Pancreas (tissue), 10 donors: ENCODE measurements around the gene ART3. TPM values are rescaled to one million over a fixed set of nuclear protein-coding genes. Genes with fewer than 3 reads are reported as not detected.
"Not testable (repeated sequence)": the region's sequence is repeated elsewhere in the genome, so short reads cannot be mapped to it uniquely, and the experiment has no call there.

ENCODE experiments used
- ATAC-seq, 4 donors: fragments of 200-7000 bp; cut with Tn5 transposase; one replicate each; pipeline versions ENCODE4 v1.8.0 to v1.9.1; 2020; ENCODE audit warnings: mild to moderate bottlenecking in 4 of 4, moderate library complexity in 4 of 4
- DNase-seq, 6 donors: peaks; one replicate each; pipeline ENCODE4 v3.0.0-alpha.2; 2020
- FAIRE-seq: peaks from 2 replicates; lab custom pipeline; 2012; peaks lifted over from hg19 to GRCh38; lab: Jason Lieb, UNC
- H3K27ac ChIP-seq, 4 donors: fragments of 200-600 bp; sonication (generic); 1 replicate in 3 of 4; 2 replicates in 1 of 4; pipeline versions ENCODE4 v1.5.0 to v1.8.0; 2020
- H3K27me3 ChIP-seq, 4 donors: fragments of 200-600 bp; one replicate each; pipeline ENCODE4 v1.8.0; 2021
- H3K36me3 ChIP-seq, 3 donors: fragments of 200-600 bp; sonication (generic) in 1 of 3; one replicate each; pipeline versions ENCODE4 v1.5.0 to v1.8.0; 2020 to 2021
- H3K4me1 ChIP-seq, 3 donors: fragments of 200-600 bp; one replicate each; pipeline ENCODE4 v1.8.0; 2021
- H3K4me3 ChIP-seq, 4 donors: fragments of 200-600 bp; sonication (generic) in 2 of 4; one replicate each; pipeline versions ENCODE4 v1.5.0 to v1.8.0; 2020 to 2021
- H3K9me3 ChIP-seq, 4 donors: fragments of 200-600 bp; one replicate each; pipeline ENCODE4 v1.8.0; 2021
- WGBS, 2 donors: extraction: QIAGEN DNeasy Blood & Tissue Kit; methylation state at CpG; one replicate each; pipeline ENCODE4 v1.1.7; 2013; 5-methylcytosine and 5-hydroxymethylcytosine counted together
- intact Hi-C, 3 donors: fragments of 100-400 bp; cut with DNase I; formaldehyde crosslinking; loops; one replicate each; pipeline versions ENCODE4 v1.11.1 to v1.14.2; 2022
- polyA plus RNA-seq, 2 donors: library from polyadenylated mRNA; stranded (reverse); fragments of 200-250 nt; gene quantifications; one replicate each; pipeline ENCODE4 v1.2.3, GENCODE V29; 2013
- total RNA-seq, 6 donors: library from RNA; stranded (reverse); fragmentation: NEBNext Ultra II Directional in 4 of 6; extraction: Animal tissue kit (Norgen Biotek cat#: 25700) in 4 of 6; gene quantifications; one replicate each; pipeline versions ENCODE4 v1.2.1 to v1.2.4, GENCODE V29; 2021 to 2023
- TF ChIP-seq, protein P1 (sequence below), 4 donors: fragments of 200-600 bp; sonication (generic) in 3 of 4; IDR thresholded peaks; one replicate each; pipeline versions ENCODE4 v1.5.0 to v1.8.0; 2021; ENCODE audit warnings: antibody characterized with exemption in 4 of 4
- donor health status: healthy with polysubstance abuse.
- donor health status: DM: no; HTN: no; CAD: no; lungs with moderate emphysema.
- donor health status: DM: no; HTN: no; CAD: no.
- donor health status: control.
- donor health status: control.
- donor health status: Bipolar disorder and iron deficiency.
- donor health status: DM: yes; HTN: yes; CAD: no.
- donor health status: DM: no; HTN: no; CAD: no.
- donor health status: DM: no; HTN: no; CAD: no.
- donor health status: DM: yes; HTN: yes; CAD: no.

ART3 gene
- total and polyA plus RNA-seq, 8 donors: 0.32 to 14.4 (median 4.9) TPM

DNA sequence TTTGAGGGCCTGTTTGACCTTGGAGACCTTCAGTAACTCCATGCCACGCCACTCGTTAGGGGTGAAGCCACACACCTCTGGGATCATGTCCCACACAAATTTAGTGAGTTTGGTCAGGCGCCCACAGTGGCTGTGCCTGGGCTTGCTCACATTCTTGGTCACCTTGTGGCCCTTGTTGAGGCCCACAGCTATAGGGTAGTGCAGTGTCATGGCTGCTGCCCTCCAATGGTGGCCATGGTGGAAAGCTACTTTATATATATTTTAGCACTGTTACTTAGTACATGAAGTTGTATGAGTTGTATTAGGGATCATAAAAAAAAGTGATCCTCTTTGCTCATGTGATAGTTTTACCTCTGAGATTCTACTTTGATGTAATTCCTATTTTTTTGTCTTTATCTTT is 37.7 kb upstream of the ART3 start:
- FAIRE-seq: no peak

DNA sequence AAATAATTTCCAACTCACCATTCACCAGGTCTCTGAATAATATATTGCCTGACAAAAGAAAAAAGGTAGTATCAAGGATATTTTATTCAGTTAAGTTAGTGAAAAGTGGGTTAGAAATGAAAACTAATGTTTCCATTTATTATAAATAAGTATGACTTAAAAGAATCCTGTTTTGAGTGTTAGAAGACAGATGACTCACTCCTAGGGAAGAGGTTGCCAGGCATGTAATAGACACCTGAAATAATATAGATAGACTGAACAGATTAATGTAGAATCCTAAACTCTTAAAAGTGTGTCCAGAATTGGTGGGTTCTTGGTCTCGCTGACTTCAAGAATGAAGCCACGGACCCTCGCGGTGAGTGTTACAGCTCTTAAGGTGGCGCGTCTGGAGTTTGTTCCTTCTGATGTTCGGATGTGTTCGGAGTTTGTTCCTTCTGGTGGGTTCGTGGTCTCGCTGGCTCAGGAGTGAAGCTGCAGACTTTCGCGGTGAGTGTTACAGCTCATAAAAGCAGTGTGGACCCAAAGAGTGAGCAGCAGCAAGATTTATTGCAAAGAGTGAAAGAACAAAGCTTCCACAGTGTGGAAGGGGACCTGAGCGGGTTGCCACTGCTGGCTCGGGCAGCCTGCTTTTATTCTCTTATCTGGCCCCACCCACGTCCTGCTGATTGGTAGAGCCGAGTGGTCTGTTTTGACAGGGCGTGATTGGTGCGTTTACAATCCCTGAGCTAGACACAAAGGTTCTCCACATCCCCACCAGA is 32.1 kb upstream of the ART3 start:
- H3K27me3 ChIP-seq, H3K9me3 ChIP-seq, H3K4me1 ChIP-seq, FAIRE-seq, H3K4me3 ChIP-seq, ATAC-seq, H3K36me3 ChIP-seq, H3K27ac ChIP-seq, intact Hi-C loops, DNase-seq: not testable (repeated sequence)
- 87 to 89% methylated on average over 16 of the region's 18 CpGs for WGBS, 2 donors

More for the DNA sequence above, 37.7 kb upstream of the ART3 start:
- no peaks in the 10 kb centered on the region for H3K36me3 ChIP-seq
- ATAC-seq: peak in 1 of 4 donors; percentile 8
- TF ChIP-seq, protein P1, sequence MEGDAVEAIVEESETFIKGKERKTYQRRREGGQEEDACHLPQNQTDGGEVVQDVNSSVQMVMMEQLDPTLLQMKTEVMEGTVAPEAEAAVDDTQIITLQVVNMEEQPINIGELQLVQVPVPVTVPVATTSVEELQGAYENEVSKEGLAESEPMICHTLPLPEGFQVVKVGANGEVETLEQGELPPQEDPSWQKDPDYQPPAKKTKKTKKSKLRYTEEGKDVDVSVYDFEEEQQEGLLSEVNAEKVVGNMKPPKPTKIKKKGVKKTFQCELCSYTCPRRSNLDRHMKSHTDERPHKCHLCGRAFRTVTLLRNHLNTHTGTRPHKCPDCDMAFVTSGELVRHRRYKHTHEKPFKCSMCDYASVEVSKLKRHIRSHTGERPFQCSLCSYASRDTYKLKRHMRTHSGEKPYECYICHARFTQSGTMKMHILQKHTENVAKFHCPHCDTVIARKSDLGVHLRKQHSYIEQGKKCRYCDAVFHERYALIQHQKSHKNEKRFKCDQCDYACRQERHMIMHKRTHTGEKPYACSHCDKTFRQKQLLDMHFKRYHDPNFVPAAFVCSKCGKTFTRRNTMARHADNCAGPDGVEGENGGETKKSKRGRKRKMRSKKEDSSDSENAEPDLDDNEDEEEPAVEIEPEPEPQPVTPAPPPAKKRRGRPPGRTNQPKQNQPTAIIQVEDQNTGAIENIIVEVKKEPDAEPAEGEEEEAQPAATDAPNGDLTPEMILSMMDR (IDR thresholded peaks at IDR 0.05): no peak
- no peak overlapping the region for H3K4me3 ChIP-seq
- DNase-seq: no peak
- H3K27ac ChIP-seq: peak overlapping the region in 2 of 4 donors; percentile 46 to 55
- no peaks in the 10 kb centered on the region for H3K27me3 ChIP-seq
- WGBS, 2 donors: 70% methylated on average over 3 of the region's 3 CpGs
- H3K9me3 ChIP-seq: no peaks in the 10 kb centered on the region
- intact Hi-C loops: no loop called here
- peaks cover 5 to 15% (median 14%) of the 10 kb centered on the region in 3 donors for H3K4me1 ChIP-seq

DNA sequence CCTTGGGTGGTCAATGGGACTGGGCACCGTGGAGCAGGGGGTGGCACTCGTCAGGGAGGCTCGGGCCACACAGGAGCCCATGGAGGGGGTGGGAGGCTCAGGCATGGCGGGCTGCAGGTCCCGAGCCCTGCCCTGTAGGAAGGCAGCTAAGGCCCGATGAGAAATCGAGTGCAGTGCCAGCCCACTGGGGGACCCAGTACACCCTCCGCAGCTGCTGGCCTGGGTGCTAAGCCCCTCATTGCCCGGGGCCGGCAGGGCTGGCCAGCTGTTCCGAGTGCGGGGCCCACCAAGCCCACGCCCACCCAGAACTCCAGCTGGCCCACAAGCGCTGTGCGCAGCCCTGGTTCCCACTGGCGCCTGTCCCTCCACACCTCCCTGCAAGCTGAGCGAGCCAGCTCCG is 31.2 kb upstream of the ART3 start:
- FAIRE-seq, H3K9me3 ChIP-seq, H3K27me3 ChIP-seq, intact Hi-C loops, H3K36me3 ChIP-seq, H3K4me3 ChIP-seq, H3K27ac ChIP-seq, ATAC-seq, H3K4me1 ChIP-seq: not testable (repeated sequence)
- 95 to 99% methylated on average over 13 to 18 of the region's 18 CpGs for WGBS, 2 donors
- peak in 1 of 6 donors; percentile 46 for DNase-seq

DNA sequence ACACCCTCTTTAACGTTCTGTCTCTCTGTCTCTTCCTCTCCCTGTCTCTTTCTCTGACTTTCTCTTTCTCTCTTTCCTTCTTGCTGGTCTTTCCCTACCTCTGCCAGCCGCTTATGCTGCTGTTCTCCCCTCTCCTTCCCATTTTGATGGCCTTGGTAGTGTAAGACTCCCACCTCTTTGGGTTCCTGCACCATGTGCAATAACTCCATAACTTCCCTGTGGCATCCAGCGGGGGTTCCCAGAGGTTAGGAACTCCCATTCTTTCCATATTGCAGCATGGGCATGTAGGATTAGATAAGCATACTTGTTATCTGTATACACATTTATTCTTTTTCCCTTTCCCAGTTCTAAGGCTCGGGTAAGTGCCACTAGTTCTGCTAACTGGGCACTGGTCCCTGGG is 29.8 kb upstream of the ART3 start:
- intact Hi-C loops, H3K9me3 ChIP-seq, H3K4me1 ChIP-seq, H3K27ac ChIP-seq, H3K4me3 ChIP-seq, H3K27me3 ChIP-seq, H3K36me3 ChIP-seq, FAIRE-seq, DNase-seq, ATAC-seq: not testable (repeated sequence)
- WGBS, 2 donors: 72 to 79% methylated on average over 4 of the region's 4 CpGs

DNA sequence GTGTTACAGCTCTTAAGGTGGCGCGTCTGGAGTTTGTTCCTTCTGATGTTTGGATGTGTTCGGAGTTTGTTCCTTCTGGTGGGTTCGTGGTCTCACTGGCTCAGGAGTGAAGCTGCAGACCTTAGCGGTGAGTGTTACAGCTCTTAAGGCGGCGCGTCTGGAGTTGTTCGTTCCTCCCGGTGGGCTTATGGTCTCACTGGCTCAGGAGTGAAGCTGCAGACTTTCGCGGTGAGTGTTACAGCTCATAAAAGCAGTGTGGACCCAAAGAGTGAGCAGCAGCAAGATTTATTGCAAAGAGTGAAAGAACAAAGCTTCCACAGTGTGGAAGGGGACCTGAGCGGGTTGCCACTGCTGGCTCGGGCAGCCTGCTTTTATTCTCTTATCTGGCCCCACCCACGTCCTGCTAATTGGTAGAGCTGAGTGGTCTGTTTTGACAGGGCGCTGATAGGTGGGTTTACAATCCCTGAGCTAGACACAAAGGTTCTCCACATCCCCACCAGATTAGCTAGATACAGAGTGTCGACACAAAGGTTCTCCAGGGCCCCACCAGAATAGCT is 24.6 kb upstream of the ART3 start:
- H3K9me3 ChIP-seq, H3K36me3 ChIP-seq, H3K27ac ChIP-seq, ATAC-seq, H3K27me3 ChIP-seq, H3K4me3 ChIP-seq, H3K4me1 ChIP-seq, DNase-seq, FAIRE-seq, intact Hi-C loops: not testable (repeated sequence)
- WGBS, 2 donors: 90% methylated on average over 15 of the region's 17 CpGs

DNA sequence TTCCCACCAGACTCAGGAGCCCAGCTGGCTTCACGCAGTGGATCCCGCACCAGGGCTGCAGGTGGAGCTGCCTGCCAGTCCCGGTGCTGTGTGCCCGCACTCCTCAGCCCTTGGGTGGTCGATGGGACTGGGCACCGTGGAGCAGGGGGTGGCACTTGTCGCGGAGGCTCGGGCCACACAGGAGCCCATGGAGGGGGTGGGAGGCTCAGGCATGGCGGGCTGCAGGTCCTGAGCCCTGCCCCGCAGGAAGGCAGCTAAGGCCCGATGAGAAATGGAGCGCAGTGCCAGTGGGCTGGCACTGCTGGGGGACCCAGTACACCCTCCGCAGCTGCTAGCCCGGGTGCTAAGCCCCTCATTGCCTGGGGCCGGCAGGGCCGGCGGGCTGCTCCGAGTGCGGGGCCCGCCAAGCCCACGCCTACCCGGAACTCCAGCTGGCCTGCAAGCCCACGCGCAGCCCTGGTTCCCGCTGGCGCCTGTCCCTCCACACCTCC is 23.9 kb upstream of the ART3 start:
- H3K36me3 ChIP-seq, intact Hi-C loops, H3K4me3 ChIP-seq, H3K9me3 ChIP-seq, ATAC-seq, H3K27ac ChIP-seq, H3K27me3 ChIP-seq, FAIRE-seq, H3K4me1 ChIP-seq: not testable (repeated sequence)
- peak in 1 of 6 donors; percentile 34 for DNase-seq
- WGBS, 2 donors: 89 to 93% methylated on average over 26 to 27 of the region's 27 CpGs

DNA sequence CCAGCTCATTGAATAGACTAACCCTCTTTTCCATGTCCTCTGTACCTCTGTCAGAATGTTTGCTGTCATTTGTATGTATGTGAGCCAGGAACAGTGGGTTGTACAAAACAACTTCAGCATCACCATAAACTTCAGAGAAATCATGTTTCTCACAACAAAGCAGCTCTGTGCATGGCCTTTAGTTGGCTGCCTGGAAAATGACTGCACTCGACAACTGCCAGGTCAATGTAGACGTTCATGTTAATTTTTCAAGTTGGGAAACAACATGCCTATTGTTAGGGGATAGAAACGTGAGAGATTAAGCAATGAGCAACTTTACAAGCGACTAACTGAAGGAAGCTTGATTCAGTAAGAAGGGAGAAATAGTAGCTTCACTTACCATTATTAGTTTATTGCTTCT is 20.8 kb upstream of the ART3 start:
- Histone ChIP-seq H3K4me1 (peaks cover 0 to 8% (median 4%) of the 10 kb centered on the region in 3 donors), H3K4me3 (no peak overlapping the region), H3K27ac (peak overlapping the region in 2 of 4 donors; percentile 1 to 57), H3K27me3 (no peaks in the 10 kb centered on the region), H3K36me3 (no peaks in the 10 kb centered on the region), H3K9me3 (no peaks in the 10 kb centered on the region)
- ATAC-seq: peak in 2 of 4 donors; percentile 68 to 80
- 36 to 46% methylated on average over 4 of the region's 4 CpGs for WGBS, 2 donors
- DNase-seq: no peak
- intact Hi-C loops: no loop called here
- TF ChIP-seq, protein P1 (IDR thresholded peaks at IDR 0.05): no peak
- FAIRE-seq: no peak
